ENCODE data around the gene JADE3. TPM values are rescaled to one million over a fixed set of nuclear protein-coding genes. Genes with fewer than 3 reads are reported as not detected.

Gene JADE3
- polyA plus RNA-seq, 1 donor (not counting 4 experiments of a cell fraction or from before 2014, with no cell fraction given), result 8.2 TPM

DNA sequence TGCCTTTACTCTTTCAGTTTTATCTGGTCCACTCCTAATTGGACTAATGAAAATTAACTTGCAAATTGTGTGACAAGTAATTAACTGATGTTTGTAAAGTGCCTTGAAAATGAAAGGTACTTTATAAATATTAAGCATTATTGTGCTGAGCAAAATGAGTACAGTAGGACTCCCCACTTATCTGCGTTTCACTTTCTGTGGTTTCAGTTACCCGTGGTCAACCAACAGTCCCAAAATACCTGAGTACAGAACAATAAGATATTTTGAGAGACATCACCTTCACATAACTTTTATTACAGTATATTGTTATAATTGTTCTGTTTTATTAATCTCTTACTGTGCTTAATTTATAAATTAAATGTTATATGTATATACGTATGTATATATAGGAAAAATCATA is 27.4 kb upstream of the JADE3 start:
- FAIRE-seq, result no peak
- H3K79me2 ChIP-seq (ENCODE audit: control insufficient read depth, insufficient read depth, low read length), result no peaks in the 10 kb centered on the region
- H3K4me1 ChIP-seq (ENCODE audit: control insufficient read depth, extremely low read depth, insufficient read depth, low read length), result no peaks in the 10 kb centered on the region
- no peaks in the 10 kb centered on the region for H3K27me3 ChIP-seq (ENCODE audit: control insufficient read depth, extremely low read depth, insufficient read depth, low read length)
- H2AFZ ChIP-seq (ENCODE audit: control insufficient read depth, low read length), result no peak overlapping the region
- H3K36me3 ChIP-seq (ENCODE audit: control insufficient read depth in 2 of 2, extremely low read depth in 1 of 2, insufficient read depth in 2 of 2, low read length in 2 of 2), result no peaks in the 10 kb centered on the region
- no peak overlapping the region for H3K9ac ChIP-seq (ENCODE audit: control insufficient read depth, extremely low read depth, insufficient read depth, low read length)
- DNase-seq (ENCODE audit: low read depth, low spot score), result no peak
- no peaks in the 10 kb centered on the region for H4K20me1 ChIP-seq (ENCODE audit: control insufficient read depth, extremely low read depth, insufficient read depth, low read length)
- H3K9me3 ChIP-seq (ENCODE audit: control insufficient read depth, low read depth, low read length), result no peaks in the 10 kb centered on the region
- no peak overlapping the region for H3K27ac ChIP-seq (ENCODE audit: control insufficient read depth, insufficient read depth, low read length)
- no peak for TF ChIP-seq EZH2 (IDR thresholded peaks at IDR 0.05; ENCODE audit: low read length)
- TF ChIP-seq, protein P1, sequence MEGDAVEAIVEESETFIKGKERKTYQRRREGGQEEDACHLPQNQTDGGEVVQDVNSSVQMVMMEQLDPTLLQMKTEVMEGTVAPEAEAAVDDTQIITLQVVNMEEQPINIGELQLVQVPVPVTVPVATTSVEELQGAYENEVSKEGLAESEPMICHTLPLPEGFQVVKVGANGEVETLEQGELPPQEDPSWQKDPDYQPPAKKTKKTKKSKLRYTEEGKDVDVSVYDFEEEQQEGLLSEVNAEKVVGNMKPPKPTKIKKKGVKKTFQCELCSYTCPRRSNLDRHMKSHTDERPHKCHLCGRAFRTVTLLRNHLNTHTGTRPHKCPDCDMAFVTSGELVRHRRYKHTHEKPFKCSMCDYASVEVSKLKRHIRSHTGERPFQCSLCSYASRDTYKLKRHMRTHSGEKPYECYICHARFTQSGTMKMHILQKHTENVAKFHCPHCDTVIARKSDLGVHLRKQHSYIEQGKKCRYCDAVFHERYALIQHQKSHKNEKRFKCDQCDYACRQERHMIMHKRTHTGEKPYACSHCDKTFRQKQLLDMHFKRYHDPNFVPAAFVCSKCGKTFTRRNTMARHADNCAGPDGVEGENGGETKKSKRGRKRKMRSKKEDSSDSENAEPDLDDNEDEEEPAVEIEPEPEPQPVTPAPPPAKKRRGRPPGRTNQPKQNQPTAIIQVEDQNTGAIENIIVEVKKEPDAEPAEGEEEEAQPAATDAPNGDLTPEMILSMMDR (optimal IDR thresholded peaks at IDR 0.05 in 1 of 3, IDR thresholded peaks at IDR 0.05 in 1 of 3, conservative IDR thresholded peaks at IDR 0.05 in 1 of 3; ENCODE audit: extremely low read depth in 1 of 3, insufficient read depth in 2 of 3, low read length in 3 of 3), result no peak
- no peaks in the 10 kb centered on the region for H3K9me1 ChIP-seq (ENCODE audit: control insufficient read depth, extremely low read depth, insufficient read depth, low read length)
- dilution Hi-C loops (cut with MboI; ENCODE audit: extremely low pct_ligation_motif_present, low sequenced_read_pairs), result no loop called here
- no peak overlapping the region for H3K4me3 ChIP-seq (ENCODE audit: control insufficient read depth in 2 of 3, extremely low read depth in 1 of 3, insufficient read depth in 2 of 3, low read depth in 1 of 3, low read length in 3 of 3)
- H3K4me2 ChIP-seq (ENCODE audit: control insufficient read depth, extremely low read depth, insufficient read depth, low read depth, low read length), result no peak overlapping the region

DNA sequence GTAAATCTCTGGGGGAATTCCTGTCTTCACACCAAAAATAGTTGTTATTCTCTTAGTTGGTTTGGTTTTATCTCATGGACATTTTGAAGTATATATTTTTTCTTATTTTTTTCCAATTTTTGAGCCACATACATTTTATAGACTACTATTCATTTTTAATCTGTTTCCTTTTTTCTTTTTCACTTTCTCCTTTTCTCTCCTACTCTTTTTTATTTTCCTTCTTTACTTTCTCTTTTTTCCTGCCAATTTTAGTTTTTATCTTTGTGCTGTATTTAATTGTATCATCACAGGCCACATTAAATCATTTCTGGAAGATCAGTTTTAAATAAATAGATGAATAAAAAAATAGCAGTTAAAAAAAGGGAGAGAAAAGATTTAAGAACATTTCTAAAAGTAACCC is 14.0 kb upstream of the JADE3 start:
- no peak overlapping the region for H3K27ac ChIP-seq (ENCODE audit: control insufficient read depth, insufficient read depth, low read length)
- dilution Hi-C loops (cut with MboI; ENCODE audit: extremely low pct_ligation_motif_present, low sequenced_read_pairs), result no loop called here
- no peaks in the 10 kb centered on the region for H3K9me3 ChIP-seq (ENCODE audit: control insufficient read depth, low read depth, low read length)
- no peak for FAIRE-seq
- TF ChIP-seq, protein P1 (optimal IDR thresholded peaks at IDR 0.05 in 1 of 3, IDR thresholded peaks at IDR 0.05 in 1 of 3, conservative IDR thresholded peaks at IDR 0.05 in 1 of 3; ENCODE audit: extremely low read depth in 1 of 3, insufficient read depth in 2 of 3, low read length in 3 of 3), result no peak
- no peak for TF ChIP-seq EZH2 (IDR thresholded peaks at IDR 0.05; ENCODE audit: low read length)
- no peaks in the 10 kb centered on the region for H3K36me3 ChIP-seq (ENCODE audit: control insufficient read depth in 2 of 2, extremely low read depth in 1 of 2, insufficient read depth in 2 of 2, low read length in 2 of 2)
- no peaks in the 10 kb centered on the region for H3K4me1 ChIP-seq (ENCODE audit: control insufficient read depth, extremely low read depth, insufficient read depth, low read length)
- H3K27me3 ChIP-seq (ENCODE audit: control insufficient read depth, extremely low read depth, insufficient read depth, low read length), result no peaks in the 10 kb centered on the region
- H3K4me2 ChIP-seq (ENCODE audit: control insufficient read depth, extremely low read depth, insufficient read depth, low read depth, low read length), result no peak overlapping the region
- no peak overlapping the region for H3K9ac ChIP-seq (ENCODE audit: control insufficient read depth, extremely low read depth, insufficient read depth, low read length)
- DNase-seq (ENCODE audit: low read depth, low spot score), result no peak
- no peaks in the 10 kb centered on the region for H3K79me2 ChIP-seq (ENCODE audit: control insufficient read depth, insufficient read depth, low read length)
- H3K4me3 ChIP-seq (ENCODE audit: control insufficient read depth in 2 of 3, extremely low read depth in 1 of 3, insufficient read depth in 2 of 3, low read depth in 1 of 3, low read length in 3 of 3), result no peak overlapping the region
- no peaks in the 10 kb centered on the region for H3K9me1 ChIP-seq (ENCODE audit: control insufficient read depth, extremely low read depth, insufficient read depth, low read length)
- H2AFZ ChIP-seq (ENCODE audit: control insufficient read depth, low read length), result no peak overlapping the region
- no peaks in the 10 kb centered on the region for H4K20me1 ChIP-seq (ENCODE audit: control insufficient read depth, extremely low read depth, insufficient read depth, low read length)

Data from keratinocyte (primary cell).